PC-3 (cell line): ENCODE data around the gene FBLN1. TPM values are rescaled to one million over a fixed set of nuclear protein-coding genes. Genes with fewer than 3 reads are reported as not detected.

Experiments
- ATAC-seq: fragments of 200-7000 bp; cut with Tn5 transposase; 2 replicates; pipeline ENCODE4 v1.9.1; 2020; ENCODE audit warnings: mild to moderate bottlenecking, moderate library complexity
- Bru-seq: library from RNA; stranded (reverse); fragments of 400-500 nt; gene quantifications from one replicate; lab custom pipeline; 2021; lab: Mats Ljungman, UMichigan
- BruChase-seq, 2 experiments: library from RNA; stranded (reverse); fragments of 400-500 nt; gene quantifications; one replicate each; lab custom pipeline; 2021; lab: Mats Ljungman, UMichigan
- BruUV-seq: library from RNA; stranded (reverse); fragments of 400-500 nt; replicated peaks from 2 replicates; lab custom pipeline; 2021; lab: Mats Ljungman, UMichigan
- CTCF ChIA-PET: fragments of 300-600 bp; sonication (Branson Sonifier 250); formaldehyde crosslinking; loops from one replicate; lab custom pipeline; 2022; ENCODE audit warnings: antibody characterized with exemption; lab: Charles Lee
- POLR2A ChIA-PET: fragments of 300-600 bp; sonication (Branson Sonifier 250); formaldehyde crosslinking; loops from one replicate; lab custom pipeline; 2022; ENCODE audit warnings: antibody characterized with exemption; ENCODE audit not compliant: unreplicated experiment; lab: Charles Lee
- DNase-seq: peaks from one replicate; pipeline ENCODE4 v3.0.0-alpha.2; 2015
- H2AFZ ChIP-seq: fragments of 300-600 bp; sonication (generic); 2 replicates; pipeline ENCODE4 v1.6.0; 2016; ENCODE audit warnings: antibody characterized with exemption, low read length
- H3F3A ChIP-seq: fragments of 300-600 bp; sonication (generic); one replicate; pipeline ENCODE4 v1.6.0; 2017; ENCODE audit warnings: antibody characterized with exemption, low read length, control low read depth, mild to moderate bottlenecking; ENCODE audit not compliant: unreplicated experiment
- H3K27ac ChIP-seq: fragments of 300-600 bp; sonication (generic); 2 replicates; pipeline ENCODE4 v1.5.1; 2016; ENCODE audit warnings: mild to moderate bottlenecking, low read length
- H3K27me3 ChIP-seq: fragments of 300-600 bp; sonication (generic); 2 replicates; pipeline ENCODE4 v1.6.1; 2016; ENCODE audit warnings: low read length, mixed read lengths
- H3K36me3 ChIP-seq: fragments of 300-600 bp; sonication (generic); 2 replicates; pipeline ENCODE4 v1.6.1; 2016; ENCODE audit warnings: low read depth, mixed run types, low read length, mixed read lengths
- H3K4me1 ChIP-seq: fragments of 300-600 bp; sonication (generic); 2 replicates; pipeline ENCODE4 v1.5.1; 2016; ENCODE audit warnings: low read length; ENCODE audit not compliant: insufficient read depth
- H3K4me2 ChIP-seq: fragments of 300-600 bp; sonication (generic); 2 replicates; pipeline ENCODE4 v1.6.0; 2016; ENCODE audit warnings: low read length
- H3K4me3 ChIP-seq: fragments of 300-600 bp; sonication (generic); 2 replicates; pipeline ENCODE4 v1.5.1; 2016; ENCODE audit warnings: mild to moderate bottlenecking, low read length, mixed read lengths
- H3K79me2 ChIP-seq: fragments of 300-600 bp; sonication (generic); 2 replicates; pipeline ENCODE4 v1.6.1; 2017; ENCODE audit warnings: low read length, mixed read lengths
- H3K9ac ChIP-seq: fragments of 300-600 bp; sonication (generic); 2 replicates; pipeline ENCODE4 v1.6.0; 2016; ENCODE audit warnings: mild to moderate bottlenecking, low read length
- H3K9me2 ChIP-seq: fragments of 300-600 bp; sonication (generic); replicated peaks from 2 replicates; pipeline ENCODE4 v1.6.1; 2016; ENCODE audit warnings: mixed run types, low read length, mixed read lengths
- H3K9me3 ChIP-seq: fragments of 300-600 bp; sonication (generic); 2 replicates; pipeline ENCODE4 v1.6.1; 2016; ENCODE audit warnings: low read length, mixed read lengths
- H4K20me1 ChIP-seq: fragments of 300-600 bp; sonication (generic); 2 replicates; pipeline ENCODE4 v1.6.1; 2016; ENCODE audit warnings: low read length, mixed read lengths
- EZH2 ChIP-seq: fragments of 300-600 bp; sonication (generic); IDR thresholded peaks from one replicate; pipeline ENCODE4 v1.6.1; 2017; ENCODE audit warnings: antibody characterized with exemption, mild to moderate bottlenecking, low read length; ENCODE audit not compliant: unreplicated experiment
- EZH2phosphoT487 ChIP-seq: fragments of 300-600 bp; sonication (generic); IDR thresholded peaks from 2 replicates; pipeline ENCODE4 v1.6.1; 2018; ENCODE audit warnings: mild to moderate bottlenecking, antibody characterized with exemption, low read length, borderline replicate concordance
- intact Hi-C: fragments of 100-400 bp; cut with micrococcal nuclease; formaldehyde crosslinking; loops from 2 replicates; pipeline ENCODE4 v1.9.0; 2023
- long read RNA-seq: library from polyadenylated mRNA; unstranded; transcript quantifications from one replicate; pipeline ENCODE4 v2.0.0, GENCODE V29; 2021; ENCODE audit not compliant: unreplicated experiment
- total RNA-seq: library from RNA; depleted of rRNA; stranded (reverse); fragments of >200 nt; gene quantifications from 2 replicates; pipeline ENCODE4 v1.2.3, GENCODE V29; 2014; rRNA removed
- TF ChIP-seq, protein P1 (sequence below): fragments of 300-600 bp; sonication (generic); conservative IDR thresholded peaks from 2 replicates; pipeline ENCODE4 v1.5.1; 2017; ENCODE audit warnings: antibody characterized with exemption, low read depth, mild to moderate bottlenecking, low read length

FBLN1 gene, protein sequence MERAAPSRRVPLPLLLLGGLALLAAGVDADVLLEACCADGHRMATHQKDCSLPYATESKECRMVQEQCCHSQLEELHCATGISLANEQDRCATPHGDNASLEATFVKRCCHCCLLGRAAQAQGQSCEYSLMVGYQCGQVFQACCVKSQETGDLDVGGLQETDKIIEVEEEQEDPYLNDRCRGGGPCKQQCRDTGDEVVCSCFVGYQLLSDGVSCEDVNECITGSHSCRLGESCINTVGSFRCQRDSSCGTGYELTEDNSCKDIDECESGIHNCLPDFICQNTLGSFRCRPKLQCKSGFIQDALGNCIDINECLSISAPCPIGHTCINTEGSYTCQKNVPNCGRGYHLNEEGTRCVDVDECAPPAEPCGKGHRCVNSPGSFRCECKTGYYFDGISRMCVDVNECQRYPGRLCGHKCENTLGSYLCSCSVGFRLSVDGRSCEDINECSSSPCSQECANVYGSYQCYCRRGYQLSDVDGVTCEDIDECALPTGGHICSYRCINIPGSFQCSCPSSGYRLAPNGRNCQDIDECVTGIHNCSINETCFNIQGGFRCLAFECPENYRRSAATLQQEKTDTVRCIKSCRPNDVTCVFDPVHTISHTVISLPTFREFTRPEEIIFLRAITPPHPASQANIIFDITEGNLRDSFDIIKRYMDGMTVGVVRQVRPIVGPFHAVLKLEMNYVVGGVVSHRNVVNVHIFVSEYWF
- total RNA-seq (13.4 and 17.4 TPM in 2 replicates), Bru-seq, nascent RNA (percentile 36 among the genes with signal in this experiment), BruChase-seq, experiment 1, labeled RNA remaining after a 6-hour chase (percentile 28 among the genes with signal in this experiment), BruChase-seq, experiment 2, labeled RNA remaining after a 2-hour chase (percentile 25 among the genes with signal in this experiment)
- long read RNA-seq, transcript FBLN1-201 (15 exons, 2,251 nt): major isoform, 47 of 82 reads
- long read RNA-seq, transcript FBLN1-202 (17 exons, 2,896 nt): minor isoform, 9 of 82 reads
- long read RNA-seq, partial matches to known transcripts: 15 of 82 reads
- long read RNA-seq, other reads (novel, unspliced or antisense): 11 of 82 reads

DNA sequence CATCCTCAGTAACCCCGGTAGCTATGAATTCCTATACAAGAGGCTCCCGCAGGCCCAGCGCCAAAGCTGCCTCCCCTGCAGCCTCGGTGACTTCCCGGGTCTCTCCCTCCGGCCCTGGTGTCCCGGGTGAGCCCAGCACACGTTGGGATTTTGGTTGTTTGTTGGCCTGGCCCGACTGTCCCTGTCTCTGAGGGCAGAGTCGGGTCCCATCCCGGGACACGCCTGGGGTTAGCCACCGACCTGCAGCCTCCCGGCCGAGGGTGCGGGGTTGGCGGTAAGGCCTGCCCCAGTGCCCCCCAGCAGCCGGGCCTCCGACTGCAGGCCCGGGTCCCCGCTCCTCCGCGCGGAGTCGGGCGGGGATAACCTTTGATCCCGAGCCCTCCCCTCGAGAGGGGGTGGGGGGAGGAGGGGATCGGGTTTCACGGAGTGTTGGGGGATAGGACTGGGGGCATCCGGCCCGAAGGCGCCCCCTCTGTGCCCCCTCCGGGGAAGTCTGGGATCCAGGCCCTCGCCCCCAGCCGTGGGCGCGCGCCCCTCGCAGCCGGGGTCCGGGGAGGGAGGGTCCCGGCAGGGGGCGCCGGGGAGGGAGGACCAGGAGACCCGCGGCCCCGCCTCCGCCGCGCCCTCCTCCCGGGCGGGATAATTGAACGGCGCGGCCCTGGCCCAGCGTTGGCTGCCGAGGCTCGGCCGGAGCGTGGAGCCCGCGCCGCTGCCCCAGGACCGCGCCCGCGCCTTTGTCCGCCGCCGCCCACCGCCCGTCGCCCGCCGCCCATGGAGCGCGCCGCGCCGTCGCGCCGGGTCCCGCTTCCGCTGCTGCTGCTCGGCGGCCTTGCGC is at the start of gene FBLN1:
Gene FBLN1, plus strand, starts transcription at position 669 of the 835 bp plus-strand sequence. Its CDS starts 103 bp downstream, at position 772.
- Histone ChIP-seq H3K4me2 (peak within 1 kb of the TSS; percentile 83), H3K36me3 (no peaks in the 10 kb centered on the region), H3K79me2 (no peaks in the 10 kb centered on the region), H3K27ac (no peak within 1 kb of the TSS), H4K20me1 (no peaks in the 10 kb centered on the region), H3F3A (no peaks in the 10 kb centered on the region), H3K4me3 (peak within 1 kb of the TSS; percentile 74), H3K9me2 (no peaks in the 10 kb centered on the region), H3K9ac (peak within 1 kb of the TSS; percentile 45), H3K4me1 (no peaks in the 10 kb centered on the region; the same call in 1 of the 2 replicates), H2AFZ (peak within 1 kb of the TSS; percentile 85), H3K27me3 (no peaks in the 10 kb centered on the region), H3K9me3 (no peaks in the 10 kb centered on the region)
- intact Hi-C loops: loop anchor here (1.0 kb wide), 1 partner anchor 47 kb away; no protein-coding TSS in a partner anchor
- TF ChIP-seq, protein P1, sequence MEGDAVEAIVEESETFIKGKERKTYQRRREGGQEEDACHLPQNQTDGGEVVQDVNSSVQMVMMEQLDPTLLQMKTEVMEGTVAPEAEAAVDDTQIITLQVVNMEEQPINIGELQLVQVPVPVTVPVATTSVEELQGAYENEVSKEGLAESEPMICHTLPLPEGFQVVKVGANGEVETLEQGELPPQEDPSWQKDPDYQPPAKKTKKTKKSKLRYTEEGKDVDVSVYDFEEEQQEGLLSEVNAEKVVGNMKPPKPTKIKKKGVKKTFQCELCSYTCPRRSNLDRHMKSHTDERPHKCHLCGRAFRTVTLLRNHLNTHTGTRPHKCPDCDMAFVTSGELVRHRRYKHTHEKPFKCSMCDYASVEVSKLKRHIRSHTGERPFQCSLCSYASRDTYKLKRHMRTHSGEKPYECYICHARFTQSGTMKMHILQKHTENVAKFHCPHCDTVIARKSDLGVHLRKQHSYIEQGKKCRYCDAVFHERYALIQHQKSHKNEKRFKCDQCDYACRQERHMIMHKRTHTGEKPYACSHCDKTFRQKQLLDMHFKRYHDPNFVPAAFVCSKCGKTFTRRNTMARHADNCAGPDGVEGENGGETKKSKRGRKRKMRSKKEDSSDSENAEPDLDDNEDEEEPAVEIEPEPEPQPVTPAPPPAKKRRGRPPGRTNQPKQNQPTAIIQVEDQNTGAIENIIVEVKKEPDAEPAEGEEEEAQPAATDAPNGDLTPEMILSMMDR: peak; percentile 29; the same call in 1 of the 2 replicates
- TF ChIP-seq EZH2phosphoT487 (no peak), EZH2 (no peak)
- DNase-seq (peak; percentile 34), ATAC-seq (peak; percentile 86)
- CTCF ChIA-PET: no interaction called here
- BruUV-seq: no TSS peak
- POLR2A ChIA-PET: no interaction called here

DNA sequence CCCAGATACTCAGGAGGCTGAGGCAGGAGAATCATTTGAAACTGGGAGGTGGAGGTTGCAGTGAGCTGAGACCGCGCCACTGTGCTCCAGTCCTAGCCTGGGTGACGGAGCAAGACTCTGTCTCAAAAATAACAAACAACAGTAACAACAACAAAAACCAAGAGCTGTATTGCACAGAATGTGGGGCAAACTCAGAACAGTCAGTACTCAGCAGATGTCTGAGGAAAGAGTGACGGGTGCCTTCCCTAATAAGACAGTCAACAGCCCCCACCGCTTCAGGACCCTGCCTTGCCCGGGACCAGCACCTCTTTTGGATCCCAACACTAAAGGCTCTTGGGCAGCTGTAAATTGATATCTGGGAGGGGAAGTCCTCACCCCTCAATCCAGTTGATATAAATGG is 48.9 kb upstream of the FBLN1 start:
- Histone ChIP-seq H3K27ac (no peak overlapping the region), H3K36me3 (no peaks in the 10 kb centered on the region), H3K9me3 (no peaks in the 10 kb centered on the region), H3K9ac (no peak overlapping the region), H4K20me1 (no peaks in the 10 kb centered on the region), H3K4me2 (no peak overlapping the region), H3K9me2 (no peaks in the 10 kb centered on the region), H3K4me1 (no peaks in the 10 kb centered on the region), H2AFZ (no peak overlapping the region), H3K27me3 (no peaks in the 10 kb centered on the region), H3F3A (no peaks in the 10 kb centered on the region), H3K4me3 (no peak overlapping the region), H3K79me2 (no peaks in the 10 kb centered on the region)
- BruUV-seq: no TSS peak
- ATAC-seq (no peak), DNase-seq (no peak)
- CTCF ChIA-PET: no interaction called here
- POLR2A ChIA-PET: interaction anchor here (0.5 kb wide), 1 partner anchor 834 kb away, joined by 3 read pairs; no protein-coding TSS in a partner anchor
- intact Hi-C loops: no loop called here
- TF ChIP-seq, protein P1: no peak
- TF ChIP-seq EZH2phosphoT487: no peak
- TF ChIP-seq EZH2: no peak
